Bronchial epithelial cell (primary cell): Measurements from ENCODE around the gene FOXJ2. TPM values are rescaled to one million over a fixed set of nuclear protein-coding genes. Genes with fewer than 3 reads are reported as not detected.

Experiments
- DNase-seq: peaks from one replicate; pipeline ENCODE4 v3.0.0-alpha.2; 2010; ENCODE audit warnings: low read depth
- FAIRE-seq: peaks from 2 replicates; lab custom pipeline; 2011; peaks lifted over from hg19 to GRCh38; lab: Jason Lieb, UNC
- H3K27me3 ChIP-seq: 2 replicates; pipeline ENCODE4 v1.5.1; 2011; ENCODE audit warnings: low read length; ENCODE audit not compliant: control insufficient read depth, insufficient read depth
- H3K36me3 ChIP-seq: 2 replicates; pipeline ENCODE4 v1.5.1; 2011; ENCODE audit warnings: low read length; ENCODE audit not compliant: control insufficient read depth, insufficient read depth
- H3K4me3 ChIP-seq: 2 replicates; pipeline ENCODE4 v1.5.1; 2011; ENCODE audit warnings: mild to moderate bottlenecking, low read depth, low read length, control low read depth
- total RNA-seq: library from RNA; depleted of rRNA; stranded (reverse); fragments of >200 nt; gene quantifications from 2 replicates; pipeline ENCODE4 v1.2.1, GENCODE V29; 2014
- TF ChIP-seq, protein P1 (sequence below): IDR thresholded peaks from 2 replicates; pipeline ENCODE4 v1.5.1; 2011; ENCODE audit warnings: mild to moderate bottlenecking, moderate library complexity, low read length, control low read depth, inconsistent platforms; ENCODE audit not compliant: insufficient read depth, severe bottlenecking

FOXJ2 gene
- total RNA-seq, 1 donor from 2014 or later: 3.4 TPM

DNA sequence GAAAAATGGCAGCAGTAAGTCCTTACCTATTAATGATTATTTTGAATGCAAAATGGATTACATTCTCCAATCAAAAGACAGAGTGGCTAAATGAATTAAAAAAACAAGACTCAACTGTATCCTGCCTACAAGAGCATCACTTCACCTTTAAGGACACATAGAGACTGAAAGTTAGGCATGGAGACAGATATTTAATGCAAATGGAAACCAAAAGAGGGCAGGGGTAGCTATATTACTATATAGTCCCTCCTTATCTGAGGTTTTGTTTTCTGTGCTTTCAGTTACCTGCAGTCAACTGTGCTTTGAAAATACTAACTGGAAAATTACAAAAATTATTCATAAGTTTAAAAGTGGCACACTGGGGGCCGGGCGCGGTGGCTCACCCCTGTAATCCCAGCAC lies 66.7 kb downstream of the FOXJ2 start:
- no peak for FAIRE-seq
- peaks cover 3% of the 10 kb centered on the region for H3K36me3 ChIP-seq

More for the DNA sequence above, 66.7 kb downstream of the FOXJ2 start:
- TF ChIP-seq, protein P1, sequence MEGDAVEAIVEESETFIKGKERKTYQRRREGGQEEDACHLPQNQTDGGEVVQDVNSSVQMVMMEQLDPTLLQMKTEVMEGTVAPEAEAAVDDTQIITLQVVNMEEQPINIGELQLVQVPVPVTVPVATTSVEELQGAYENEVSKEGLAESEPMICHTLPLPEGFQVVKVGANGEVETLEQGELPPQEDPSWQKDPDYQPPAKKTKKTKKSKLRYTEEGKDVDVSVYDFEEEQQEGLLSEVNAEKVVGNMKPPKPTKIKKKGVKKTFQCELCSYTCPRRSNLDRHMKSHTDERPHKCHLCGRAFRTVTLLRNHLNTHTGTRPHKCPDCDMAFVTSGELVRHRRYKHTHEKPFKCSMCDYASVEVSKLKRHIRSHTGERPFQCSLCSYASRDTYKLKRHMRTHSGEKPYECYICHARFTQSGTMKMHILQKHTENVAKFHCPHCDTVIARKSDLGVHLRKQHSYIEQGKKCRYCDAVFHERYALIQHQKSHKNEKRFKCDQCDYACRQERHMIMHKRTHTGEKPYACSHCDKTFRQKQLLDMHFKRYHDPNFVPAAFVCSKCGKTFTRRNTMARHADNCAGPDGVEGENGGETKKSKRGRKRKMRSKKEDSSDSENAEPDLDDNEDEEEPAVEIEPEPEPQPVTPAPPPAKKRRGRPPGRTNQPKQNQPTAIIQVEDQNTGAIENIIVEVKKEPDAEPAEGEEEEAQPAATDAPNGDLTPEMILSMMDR: no peak
- Histone ChIP-seq H3K4me3 (no peak overlapping the region), H3K27me3 (no peaks in the 10 kb centered on the region)
- no peak for DNase-seq

Other genes starting within 250 kb of the FOXJ2 start
- gene NANOG, start 243.3 kb upstream of the FOXJ2 start, total RNA-seq: not detected in 2 replicates
- not detected in 2 replicates for gene SLC2A14, start 159.8 kb upstream of the FOXJ2 start, total RNA-seq
- gene SLC2A3, start 96.5 kb upstream of the FOXJ2 start, total RNA-seq: 8.4 and 10.5 TPM in 2 replicates
- gene C3AR1, start 33.6 kb downstream of the FOXJ2 start, total RNA-seq: not detected in 2 replicates
- gene NECAP1, start 49.6 kb downstream of the FOXJ2 start, total RNA-seq: 30.1 and 54.0 TPM in 2 replicates
- gene CLEC4A, start 90.9 kb downstream of the FOXJ2 start, total RNA-seq: 0.53 TPM in 1 of 2 replicates, not detected in the other
- not detected in 2 replicates for gene ZNF705A, start 124.3 kb downstream of the FOXJ2 start, total RNA-seq
- not detected in 2 replicates for gene FAM90A1, start 194.9 kb downstream of the FOXJ2 start, total RNA-seq